Hepatocyte (in vitro differentiated cells): ENCODE results near the gene HRH1.

Experiments used
- EZH2phosphoT487 ChIP-seq: fragments of 200-600 bp; sonication (generic); IDR thresholded peaks from one replicate; pipeline ENCODE4 v1.6.1; 2018; ENCODE audit warnings: antibody characterized with exemption, mild to moderate bottlenecking, low read depth, moderate library complexity; ENCODE audit not compliant: unreplicated experiment, severe bottlenecking
- TF ChIP-seq, protein P1 (sequence below): fragments of 200-600 bp; sonication (generic); IDR thresholded peaks from 2 replicates; pipeline ENCODE4 v1.5.1; 2016; ENCODE audit warnings: antibody characterized with exemption, mild to moderate bottlenecking; ENCODE audit not compliant: poor library complexity

- TF ChIP-seq, protein P1, sequence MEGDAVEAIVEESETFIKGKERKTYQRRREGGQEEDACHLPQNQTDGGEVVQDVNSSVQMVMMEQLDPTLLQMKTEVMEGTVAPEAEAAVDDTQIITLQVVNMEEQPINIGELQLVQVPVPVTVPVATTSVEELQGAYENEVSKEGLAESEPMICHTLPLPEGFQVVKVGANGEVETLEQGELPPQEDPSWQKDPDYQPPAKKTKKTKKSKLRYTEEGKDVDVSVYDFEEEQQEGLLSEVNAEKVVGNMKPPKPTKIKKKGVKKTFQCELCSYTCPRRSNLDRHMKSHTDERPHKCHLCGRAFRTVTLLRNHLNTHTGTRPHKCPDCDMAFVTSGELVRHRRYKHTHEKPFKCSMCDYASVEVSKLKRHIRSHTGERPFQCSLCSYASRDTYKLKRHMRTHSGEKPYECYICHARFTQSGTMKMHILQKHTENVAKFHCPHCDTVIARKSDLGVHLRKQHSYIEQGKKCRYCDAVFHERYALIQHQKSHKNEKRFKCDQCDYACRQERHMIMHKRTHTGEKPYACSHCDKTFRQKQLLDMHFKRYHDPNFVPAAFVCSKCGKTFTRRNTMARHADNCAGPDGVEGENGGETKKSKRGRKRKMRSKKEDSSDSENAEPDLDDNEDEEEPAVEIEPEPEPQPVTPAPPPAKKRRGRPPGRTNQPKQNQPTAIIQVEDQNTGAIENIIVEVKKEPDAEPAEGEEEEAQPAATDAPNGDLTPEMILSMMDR: no peak
- no peak for TF ChIP-seq EZH2phosphoT487
Measured at GRCh38 chr3:11204697-11205348, 50.5 kb downstream of the HRH1 start.
